Measurements from ENCODE around the gene KRT35.

DNA sequence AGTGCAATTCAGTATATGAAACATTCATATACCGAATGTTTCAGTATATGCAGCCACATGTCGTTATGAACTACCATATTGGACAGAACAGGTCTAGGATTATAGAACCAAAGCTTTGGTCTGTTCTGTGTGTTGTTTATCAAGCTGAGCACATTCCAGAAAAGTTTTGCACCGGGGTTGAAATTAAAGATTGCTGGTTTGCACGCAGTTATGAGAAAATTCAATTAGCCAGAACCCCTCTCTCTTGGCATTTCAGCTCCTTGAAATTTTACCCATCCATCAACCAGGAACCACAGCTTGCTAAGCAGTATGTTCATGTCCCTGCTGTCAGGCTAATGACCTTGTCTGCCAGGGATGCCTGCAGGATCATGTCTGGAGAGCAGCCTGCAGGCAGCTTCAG, 23.3 kb downstream of the KRT35 start:
- TF ChIP-seq, protein P1, sequence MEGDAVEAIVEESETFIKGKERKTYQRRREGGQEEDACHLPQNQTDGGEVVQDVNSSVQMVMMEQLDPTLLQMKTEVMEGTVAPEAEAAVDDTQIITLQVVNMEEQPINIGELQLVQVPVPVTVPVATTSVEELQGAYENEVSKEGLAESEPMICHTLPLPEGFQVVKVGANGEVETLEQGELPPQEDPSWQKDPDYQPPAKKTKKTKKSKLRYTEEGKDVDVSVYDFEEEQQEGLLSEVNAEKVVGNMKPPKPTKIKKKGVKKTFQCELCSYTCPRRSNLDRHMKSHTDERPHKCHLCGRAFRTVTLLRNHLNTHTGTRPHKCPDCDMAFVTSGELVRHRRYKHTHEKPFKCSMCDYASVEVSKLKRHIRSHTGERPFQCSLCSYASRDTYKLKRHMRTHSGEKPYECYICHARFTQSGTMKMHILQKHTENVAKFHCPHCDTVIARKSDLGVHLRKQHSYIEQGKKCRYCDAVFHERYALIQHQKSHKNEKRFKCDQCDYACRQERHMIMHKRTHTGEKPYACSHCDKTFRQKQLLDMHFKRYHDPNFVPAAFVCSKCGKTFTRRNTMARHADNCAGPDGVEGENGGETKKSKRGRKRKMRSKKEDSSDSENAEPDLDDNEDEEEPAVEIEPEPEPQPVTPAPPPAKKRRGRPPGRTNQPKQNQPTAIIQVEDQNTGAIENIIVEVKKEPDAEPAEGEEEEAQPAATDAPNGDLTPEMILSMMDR (IDR thresholded peaks at IDR 0.05), result no peak
- TF ChIP-seq POLR2AphosphoS5 (IDR thresholded peaks at IDR 0.05; ENCODE audit: insufficient read depth in 1 of 2, low read depth in 1 of 2), result peak in 1 of 2 donors; percentile 41
